Neural cell (in vitro differentiated cells): ENCODE results near the gene SIT1. TPM values are rescaled to one million over a fixed set of nuclear protein-coding genes. Genes with fewer than 3 reads are reported as not detected.

ENCODE experiments used
- H2AFZ ChIP-seq: fragments of 200-600, 300-800 bp; sonication (generic), shearing (Covaris generic); 2 replicates; pipeline ENCODE4 v1.6.0; 2014; ENCODE audit warnings: low read depth, mild to moderate bottlenecking, antibody characterized with exemption, low read length, moderate library complexity
- H3F3A ChIP-seq: fragments of 200-600 bp; shearing (Covaris generic); 2 replicates; pipeline ENCODE4 v1.6.1; 2016; ENCODE audit warnings: mild to moderate bottlenecking, moderate library complexity, mixed read lengths, antibody characterized with exemption, low read length; ENCODE audit not compliant: insufficient read depth, poor library complexity, severe bottlenecking
- H3K27ac ChIP-seq: fragments of 200-600, 300-800 bp; sonication (generic), shearing (Covaris generic); 2 replicates; pipeline ENCODE4 v1.5.1; 2014; ENCODE audit warnings: mild to moderate bottlenecking, low read length, moderate library complexity
- H3K27me3 ChIP-seq: fragments of 300-800, 200-600 bp; sonication (generic), shearing (Covaris generic); 2 replicates; pipeline ENCODE4 v1.6.0; 2014; ENCODE audit warnings: mild to moderate bottlenecking, low read depth, low read length, moderate library complexity; ENCODE audit not compliant: insufficient read depth
- H3K36me3 ChIP-seq: fragments of 300-800, 200-600 bp; sonication (generic), shearing (Covaris generic); 2 replicates; pipeline ENCODE4 v1.5.1; 2014; ENCODE audit warnings: mild to moderate bottlenecking, antibody characterized with exemption, low read length, moderate library complexity; ENCODE audit not compliant: insufficient read depth
- H3K4me2 ChIP-seq: fragments of 300-800, 200-600 bp; sonication (generic), shearing (Covaris generic); 2 replicates; pipeline ENCODE4 v1.6.0; 2014; ENCODE audit warnings: mild to moderate bottlenecking, low read length
- H3K4me3 ChIP-seq: fragments of 300-800, 200-600 bp; sonication (generic), shearing (Covaris generic); 2 replicates; pipeline ENCODE4 v1.5.1; 2014; ENCODE audit warnings: mild to moderate bottlenecking, low read length, moderate library complexity
- H3K79me2 ChIP-seq: fragments of 200-600 bp; shearing (Covaris generic); replicated peaks from 2 replicates; pipeline ENCODE4 v1.6.0; 2014; ENCODE audit warnings: mild to moderate bottlenecking, low read length, moderate library complexity; ENCODE audit not compliant: insufficient read depth
- H3K9ac ChIP-seq: fragments of 300-800, 200-600 bp; sonication (generic), shearing (Covaris generic); 2 replicates; pipeline ENCODE4 v1.6.1; 2016; ENCODE audit warnings: mild to moderate bottlenecking, low read length, mixed read lengths
- H3K9me2 ChIP-seq: fragments of 200-600 bp; shearing (Covaris generic); 2 replicates; pipeline ENCODE4 v1.6.1; 2016; ENCODE audit warnings: mild to moderate bottlenecking, low read length, mixed read lengths; ENCODE audit not compliant: insufficient read depth
- H3K9me3 ChIP-seq: fragments of 200-600, 300-800 bp; sonication (generic), shearing (Covaris generic); 2 replicates; pipeline ENCODE4 v1.6.1; 2016; ENCODE audit warnings: mild to moderate bottlenecking, mixed run types, low read length, moderate library complexity, mixed read lengths
- H4K20me1 ChIP-seq: fragments of 200-600 bp; shearing (Covaris generic); 2 replicates; pipeline ENCODE4 v1.6.1; 2016; ENCODE audit warnings: mild to moderate bottlenecking, mixed run types; ENCODE audit not compliant: insufficient read depth
- EP300 ChIP-seq: fragments of 450-650 bp; conservative IDR thresholded peaks from 2 replicates; pipeline ENCODE4 v1.6.1; 2014; ENCODE audit warnings: antibody characterized with exemption, mild to moderate bottlenecking, moderate library complexity; ENCODE audit not compliant: poor library complexity, severe bottlenecking
- EZH2 ChIP-seq: fragments of 200-600, 300-800 bp; shearing (Covaris generic), sonication (generic); IDR thresholded peaks from 2 replicates; pipeline ENCODE4 v1.6.1; 2014; ENCODE audit warnings: antibody characterized with exemption, low read length, borderline replicate concordance, mild to moderate bottlenecking; ENCODE audit not compliant: insufficient read depth, poor library complexity, severe bottlenecking
- MXI1 ChIP-seq: fragments of 450-650 bp; conservative IDR thresholded peaks from 2 replicates; pipeline ENCODE4 v1.6.1; 2014; ENCODE audit warnings: antibody characterized with exemption, mild to moderate bottlenecking; ENCODE audit not compliant: poor library complexity, severe bottlenecking
- POLR2AphosphoS5 ChIP-seq: IDR thresholded peaks from 2 replicates; pipeline ENCODE4 v1.6.1; 2012
- RAD21 ChIP-seq: fragments of 450-650 bp; conservative IDR thresholded peaks from 2 replicates; pipeline ENCODE4 v1.6.1; 2014; ENCODE audit warnings: antibody characterized with exemption, mild to moderate bottlenecking, moderate library complexity
- SMC3 ChIP-seq: fragments of 450-650 bp; conservative IDR thresholded peaks from 2 replicates; pipeline ENCODE4 v1.6.1; 2014; ENCODE audit warnings: antibody characterized with exemption, mild to moderate bottlenecking, moderate library complexity; ENCODE audit not compliant: poor library complexity
- TAF1 ChIP-seq: IDR thresholded peaks from 2 replicates; pipeline ENCODE4 v1.6.1; 2012; ENCODE audit warnings: low read depth
- polyA plus RNA-seq: library from polyadenylated mRNA; depleted of rRNA; stranded (reverse); fragments of >200 nt; gene quantifications from 2 replicates; pipeline ENCODE4 v1.2.3, GENCODE V29; 2014
- TF ChIP-seq, protein P1 (sequence below): fragments of 450-650 bp; IDR thresholded peaks from 2 replicates; pipeline ENCODE4 v1.5.1; 2014; ENCODE audit warnings: antibody characterized with exemption, mild to moderate bottlenecking, moderate library complexity; ENCODE audit not compliant: poor library complexity, severe bottlenecking
- TF ChIP-seq, protein P2 (sequence below): IDR thresholded peaks from 2 replicates; pipeline ENCODE4 v1.6.1; 2012; ENCODE audit warnings: borderline replicate concordance

Gene SIT1
- polyA plus RNA-seq, 1 donor from 2014 or later, result not detected

GRCh38 chr9:35690614-35691333 is 40.0 kb upstream of the SIT1 start:
- peak overlapping the region; percentile 19 for H3K4me2 ChIP-seq
- H3K4me3 ChIP-seq, result peak overlapping the region; percentile 61
- H3K9ac ChIP-seq, result peak overlapping the region; percentile 26
- no peak overlapping the region for H2AFZ ChIP-seq
- no peaks in the 10 kb centered on the region for H3K9me2 ChIP-seq
- peaks cover 27% of the 10 kb centered on the region for H3K27me3 ChIP-seq
- no peak overlapping the region for H3K27ac ChIP-seq
- no peaks in the 10 kb centered on the region for H3K9me3 ChIP-seq
- TF ChIP-seq POLR2AphosphoS5, result no peak
- peak; percentile 61 for TF ChIP-seq EZH2
- H3K79me2 ChIP-seq, result no peaks in the 10 kb centered on the region
- H4K20me1 ChIP-seq, result no peaks in the 10 kb centered on the region
- no peaks in the 10 kb centered on the region for H3F3A ChIP-seq
- no peaks in the 10 kb centered on the region for H3K36me3 ChIP-seq

- H3F3A ChIP-seq, result no peaks in the 10 kb centered on the region
- H3K9ac ChIP-seq, result peak overlapping the region; percentile 26
- peaks cover 27% of the 10 kb centered on the region for H3K27me3 ChIP-seq
- H3K9me2 ChIP-seq, result no peaks in the 10 kb centered on the region
- TF ChIP-seq SMC3 (no peak), RAD21 (no peak), MXI1 (no peak), POLR2AphosphoS5 (no peak), TAF1 (no peak), EZH2 (no peak), EP300 (no peak)
- TF ChIP-seq, protein P1, sequence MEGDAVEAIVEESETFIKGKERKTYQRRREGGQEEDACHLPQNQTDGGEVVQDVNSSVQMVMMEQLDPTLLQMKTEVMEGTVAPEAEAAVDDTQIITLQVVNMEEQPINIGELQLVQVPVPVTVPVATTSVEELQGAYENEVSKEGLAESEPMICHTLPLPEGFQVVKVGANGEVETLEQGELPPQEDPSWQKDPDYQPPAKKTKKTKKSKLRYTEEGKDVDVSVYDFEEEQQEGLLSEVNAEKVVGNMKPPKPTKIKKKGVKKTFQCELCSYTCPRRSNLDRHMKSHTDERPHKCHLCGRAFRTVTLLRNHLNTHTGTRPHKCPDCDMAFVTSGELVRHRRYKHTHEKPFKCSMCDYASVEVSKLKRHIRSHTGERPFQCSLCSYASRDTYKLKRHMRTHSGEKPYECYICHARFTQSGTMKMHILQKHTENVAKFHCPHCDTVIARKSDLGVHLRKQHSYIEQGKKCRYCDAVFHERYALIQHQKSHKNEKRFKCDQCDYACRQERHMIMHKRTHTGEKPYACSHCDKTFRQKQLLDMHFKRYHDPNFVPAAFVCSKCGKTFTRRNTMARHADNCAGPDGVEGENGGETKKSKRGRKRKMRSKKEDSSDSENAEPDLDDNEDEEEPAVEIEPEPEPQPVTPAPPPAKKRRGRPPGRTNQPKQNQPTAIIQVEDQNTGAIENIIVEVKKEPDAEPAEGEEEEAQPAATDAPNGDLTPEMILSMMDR, result no peak
- TF ChIP-seq, protein P2, sequence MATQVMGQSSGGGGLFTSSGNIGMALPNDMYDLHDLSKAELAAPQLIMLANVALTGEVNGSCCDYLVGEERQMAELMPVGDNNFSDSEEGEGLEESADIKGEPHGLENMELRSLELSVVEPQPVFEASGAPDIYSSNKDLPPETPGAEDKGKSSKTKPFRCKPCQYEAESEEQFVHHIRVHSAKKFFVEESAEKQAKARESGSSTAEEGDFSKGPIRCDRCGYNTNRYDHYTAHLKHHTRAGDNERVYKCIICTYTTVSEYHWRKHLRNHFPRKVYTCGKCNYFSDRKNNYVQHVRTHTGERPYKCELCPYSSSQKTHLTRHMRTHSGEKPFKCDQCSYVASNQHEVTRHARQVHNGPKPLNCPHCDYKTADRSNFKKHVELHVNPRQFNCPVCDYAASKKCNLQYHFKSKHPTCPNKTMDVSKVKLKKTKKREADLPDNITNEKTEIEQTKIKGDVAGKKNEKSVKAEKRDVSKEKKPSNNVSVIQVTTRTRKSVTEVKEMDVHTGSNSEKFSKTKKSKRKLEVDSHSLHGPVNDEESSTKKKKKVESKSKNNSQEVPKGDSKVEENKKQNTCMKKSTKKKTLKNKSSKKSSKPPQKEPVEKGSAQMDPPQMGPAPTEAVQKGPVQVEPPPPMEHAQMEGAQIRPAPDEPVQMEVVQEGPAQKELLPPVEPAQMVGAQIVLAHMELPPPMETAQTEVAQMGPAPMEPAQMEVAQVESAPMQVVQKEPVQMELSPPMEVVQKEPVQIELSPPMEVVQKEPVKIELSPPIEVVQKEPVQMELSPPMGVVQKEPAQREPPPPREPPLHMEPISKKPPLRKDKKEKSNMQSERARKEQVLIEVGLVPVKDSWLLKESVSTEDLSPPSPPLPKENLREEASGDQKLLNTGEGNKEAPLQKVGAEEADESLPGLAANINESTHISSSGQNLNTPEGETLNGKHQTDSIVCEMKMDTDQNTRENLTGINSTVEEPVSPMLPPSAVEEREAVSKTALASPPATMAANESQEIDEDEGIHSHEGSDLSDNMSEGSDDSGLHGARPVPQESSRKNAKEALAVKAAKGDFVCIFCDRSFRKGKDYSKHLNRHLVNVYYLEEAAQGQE, result no peak
- peak overlapping the region; percentile 61 for H3K4me3 ChIP-seq
- H3K4me2 ChIP-seq, result peak overlapping the region; percentile 19
- H2AFZ ChIP-seq, result no peak overlapping the region
- H3K9me3 ChIP-seq, result no peaks in the 10 kb centered on the region
- no peaks in the 10 kb centered on the region for H3K79me2 ChIP-seq
- no peaks in the 10 kb centered on the region for H4K20me1 ChIP-seq
- H3K27ac ChIP-seq, result no peak overlapping the region
- H3K36me3 ChIP-seq, result no peaks in the 10 kb centered on the region
Observed at GRCh38 chr9:35690294-35690613, 39.5 kb upstream of the SIT1 start.
